DND-41 (cell line): Measurements from ENCODE around the gene BTN2A1.

Experiments
- ATAC-seq: fragments of 200-7000 bp; cut with Tn5 transposase; 3 replicates; pipeline ENCODE4 v1.9.1; 2021; ENCODE audit warnings: low read depth; ENCODE audit not compliant: insufficient read depth
- DNase-seq: peaks from one replicate; pipeline ENCODE4 v3.0.0-alpha.2; 2020
- H2AFZ ChIP-seq: 2 replicates; pipeline ENCODE4 v1.6.0; 2012; ENCODE audit warnings: low read depth, low read length
- H3K27ac ChIP-seq: 2 replicates; pipeline ENCODE4 v1.5.1; 2012; ENCODE audit warnings: low read length, inconsistent platforms
- H3K27me3 ChIP-seq: fragments of 200-600 bp; sonication (generic); 2 replicates; pipeline ENCODE4 v1.6.0; 2012; ENCODE audit warnings: low read length, mild to moderate bottlenecking, inconsistent platforms; ENCODE audit not compliant: insufficient read depth, poor library complexity
- H3K36me3 ChIP-seq: 2 replicates; pipeline ENCODE4 v1.5.1; 2012; ENCODE audit warnings: low read length, inconsistent platforms; ENCODE audit not compliant: insufficient read depth
- H3K4me1 ChIP-seq: 2 replicates; pipeline ENCODE4 v1.5.1; 2012; ENCODE audit warnings: mild to moderate bottlenecking, low read length; ENCODE audit not compliant: insufficient read depth
- H3K4me2 ChIP-seq: 2 replicates; pipeline ENCODE4 v1.6.0; 2012; ENCODE audit warnings: mild to moderate bottlenecking, moderate library complexity, low read length, inconsistent platforms; ENCODE audit not compliant: insufficient read depth
- H3K4me3 ChIP-seq, 2 experiments: fragments of 200-600 bp in 1 of 2; shearing (Covaris generic) in 1 of 2; 2 replicates each; pipeline ENCODE4 v1.5.1; 2012 to 2016; ENCODE audit warnings: inconsistent platforms in 2 of 2, low read length in 2 of 2, mild to moderate bottlenecking in 2 of 2, low read depth in 1 of 2, moderate library complexity in 1 of 2
- H3K79me2 ChIP-seq: 2 replicates; pipeline ENCODE4 v1.6.0; 2012; ENCODE audit warnings: low read length, inconsistent platforms; ENCODE audit not compliant: insufficient read depth
- H3K9ac ChIP-seq: 2 replicates; pipeline ENCODE4 v1.6.0; 2012; ENCODE audit warnings: low read depth, mild to moderate bottlenecking, inconsistent platforms, low read length, moderate library complexity
- H3K9me3 ChIP-seq: 2 replicates; pipeline ENCODE4 v1.5.1; 2012; ENCODE audit warnings: low read length, moderate library complexity, mild to moderate bottlenecking, inconsistent platforms; ENCODE audit not compliant: insufficient read depth, severe bottlenecking
- H4K20me1 ChIP-seq: 2 replicates; pipeline ENCODE4 v1.6.0; 2012; ENCODE audit warnings: low read length; ENCODE audit not compliant: insufficient read depth
- CTCF ChIP-seq: IDR thresholded peaks from 2 replicates; pipeline ENCODE4 v1.5.1; 2012; ENCODE audit warnings: borderline replicate concordance, low read length, moderate library complexity, mild to moderate bottlenecking; ENCODE audit not compliant: poor library complexity, severe bottlenecking; ENCODE audit errors: extremely low read depth
- EZH2 ChIP-seq: IDR thresholded peaks from 3 replicates; pipeline ENCODE4 v1.6.1; 2012; ENCODE audit warnings: borderline replicate concordance, low read depth, mild to moderate bottlenecking, moderate library complexity, low read length, inconsistent platforms; ENCODE audit not compliant: severe bottlenecking

Gene BTN2A1

GRCh38 chr6:26420688-26421171 lies 37.0 kb upstream of the BTN2A1 start:
- Histone ChIP-seq H3K4me1 (peaks cover 37% of the 10 kb centered on the region), H3K4me3 (peak overlapping the region; percentile 71 to 76; a peak in 3 of 4 replicates), H3K79me2 (0 out of 2 replicates have a peak, but pooled peaks cover 7% of the 10 kb centered on the region), H3K36me3 (peaks cover 15% of the 10 kb centered on the region), H3K27ac (peak overlapping the region; percentile 76), H3K27me3 (no peaks in the 10 kb centered on the region), H3K9me3 (peaks cover 15% of the 10 kb centered on the region), H3K4me2 (peak overlapping the region; percentile 77), H4K20me1 (no peaks in the 10 kb centered on the region), H3K9ac (peak overlapping the region; percentile 70), H2AFZ (peak overlapping the region; percentile 91)
- ATAC-seq, result peak; percentile 59
- TF ChIP-seq CTCF (peak; percentile 73), EZH2 (no peak)
- peak; percentile 54 for DNase-seq

GRCh38 chr6:26421259-26422144 lies 36.3 kb upstream of the BTN2A1 start:
- H3K4me2 ChIP-seq, result peak overlapping the region; percentile 77
- no peaks in the 10 kb centered on the region for H3K27me3 ChIP-seq
- H4K20me1 ChIP-seq, result no peaks in the 10 kb centered on the region
- peak; percentile 94 for ATAC-seq
- H3K4me3 ChIP-seq, result peak overlapping the region; percentile 71 to 76
- peak overlapping the region; percentile 91 for H2AFZ ChIP-seq
- peak overlapping the region; percentile 76 for H3K27ac ChIP-seq
- peaks cover 37% of the 10 kb centered on the region for H3K4me1 ChIP-seq
- DNase-seq, result peak; percentile 67
- peaks cover 15% of the 10 kb centered on the region for H3K9me3 ChIP-seq
- TF ChIP-seq CTCF (no peak), EZH2 (no peak)
- H3K79me2 ChIP-seq, result 0 out of 2 replicates have a peak, but pooled peaks cover 7% of the 10 kb centered on the region
- H3K9ac ChIP-seq, result peak overlapping the region; percentile 70
- H3K36me3 ChIP-seq, result peaks cover 23% of the 10 kb centered on the region

- Histone ChIP-seq H3K4me1 (peaks cover 37% of the 10 kb centered on the region), H2AFZ (peak overlapping the region; percentile 91; the same call in 1 of the 2 replicates), H3K4me3 (peak overlapping the region in 1 of 2 experiments; percentile 76; a peak in 2 of 4 replicates), H3K27ac (no peak overlapping the region), H3K27me3 (no peaks in the 10 kb centered on the region), H3K9me3 (peaks cover 11% of the 10 kb centered on the region), H3K9ac (peak overlapping the region; percentile 70; the same call in 1 of the 2 replicates), H3K36me3 (peaks cover 26% of the 10 kb centered on the region), H3K79me2 (0 out of 2 replicates have a peak, but pooled peaks cover 7% of the 10 kb centered on the region), H3K4me2 (peak overlapping the region; percentile 77), H4K20me1 (no peaks in the 10 kb centered on the region)
- ATAC-seq, result no peak
- no peak for TF ChIP-seq EZH2
- TF ChIP-seq CTCF, result no peak
- no peak for DNase-seq
These were observed 35.4 kb upstream of the BTN2A1 start for GRCh38 chr6:26422329-26422728.
